GM19023 (cell line): ENCODE results near the gene ITGA1.
"Not testable (repeated sequence)": the region's sequence is repeated elsewhere in the genome, so short reads cannot be mapped to it uniquely, and the experiment has no call there.

ENCODE experiments used
- ATAC-seq: cut with Tn5 transposase; IDR thresholded peaks from one replicate; pipeline ENCODE4 v1.9.1; 2021; ENCODE audit warnings: mild to moderate bottlenecking, moderate library complexity; ENCODE audit not compliant: unreplicated experiment

Gene ITGA1

DNA sequence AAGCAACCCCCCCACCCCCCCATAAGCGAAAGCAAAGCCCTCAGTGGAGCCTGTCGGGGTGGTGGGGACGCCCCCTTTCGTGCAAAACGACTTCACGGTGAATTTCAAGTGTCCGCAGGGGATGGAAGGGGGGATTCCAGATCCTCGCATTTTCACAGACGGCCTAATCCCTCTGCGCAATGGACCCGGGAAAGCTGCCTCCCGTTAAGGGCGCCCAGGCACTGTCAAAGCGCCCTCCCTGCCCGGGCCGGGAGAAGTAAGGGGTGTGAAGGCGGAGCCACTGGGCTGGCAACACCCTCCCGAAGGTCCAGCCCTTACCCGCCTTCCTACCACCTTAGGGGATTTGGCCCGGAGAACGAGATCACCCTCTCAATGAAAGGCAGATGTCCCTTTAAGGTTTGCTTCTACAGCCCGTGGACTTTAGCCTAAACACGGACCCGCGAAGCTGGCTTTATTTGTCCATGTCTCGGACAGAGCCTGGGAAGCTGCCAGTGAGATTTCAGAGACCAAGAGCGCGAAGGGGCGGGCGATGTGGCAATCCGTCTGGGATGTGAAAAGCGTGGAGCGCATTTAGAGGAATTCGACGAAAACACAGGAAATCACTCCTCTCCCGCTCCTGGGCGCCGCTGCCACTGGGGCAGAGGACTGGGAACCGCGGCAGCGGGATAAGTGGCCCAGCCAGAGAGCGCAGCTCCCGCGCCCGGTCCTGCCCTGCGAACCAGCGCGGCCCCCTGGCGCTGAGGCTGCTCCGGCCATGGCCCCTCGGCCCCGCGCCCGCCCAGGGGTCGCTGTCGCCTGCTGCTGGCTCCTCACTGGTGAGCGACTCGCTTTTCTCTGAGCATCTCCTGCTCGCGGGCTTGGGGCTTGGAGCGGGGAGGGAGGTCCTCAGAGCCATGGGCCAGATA is at the start of gene ITGA1, which contains the start of gene PELO:
Gene ITGA1 (plus strand): TSS at position 317 of the 905 bp plus-strand sequence. CDS start 438 bp downstream, at position 755.
Gene PELO (plus strand): TSS at position 317 of the 905 bp plus-strand sequence. CDS start 12,479 bp downstream, outside the sequence.
- ATAC-seq, result peak; percentile 82

DNA sequence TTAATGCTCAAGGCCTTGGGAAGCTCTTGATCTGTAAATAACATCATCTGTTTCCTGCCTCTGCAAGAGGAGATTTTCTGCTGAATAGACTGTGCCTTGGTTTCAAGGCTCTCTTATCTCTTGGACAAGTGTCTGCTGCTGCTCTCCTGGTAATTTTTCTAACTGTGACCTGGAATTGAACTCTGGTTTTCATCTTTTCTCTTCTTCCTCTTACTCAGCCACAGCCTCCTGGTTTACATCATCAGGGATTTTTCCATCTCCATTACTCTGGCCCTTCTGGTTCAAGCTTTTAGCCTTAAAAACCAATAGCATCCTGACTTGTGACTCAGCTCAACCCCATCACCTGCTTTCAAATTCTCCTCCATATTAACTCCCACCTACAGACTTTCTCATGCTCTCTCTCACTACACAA is 49.6 kb upstream of the ITGA1 start:
- ATAC-seq, result peak; percentile 73

DNA sequence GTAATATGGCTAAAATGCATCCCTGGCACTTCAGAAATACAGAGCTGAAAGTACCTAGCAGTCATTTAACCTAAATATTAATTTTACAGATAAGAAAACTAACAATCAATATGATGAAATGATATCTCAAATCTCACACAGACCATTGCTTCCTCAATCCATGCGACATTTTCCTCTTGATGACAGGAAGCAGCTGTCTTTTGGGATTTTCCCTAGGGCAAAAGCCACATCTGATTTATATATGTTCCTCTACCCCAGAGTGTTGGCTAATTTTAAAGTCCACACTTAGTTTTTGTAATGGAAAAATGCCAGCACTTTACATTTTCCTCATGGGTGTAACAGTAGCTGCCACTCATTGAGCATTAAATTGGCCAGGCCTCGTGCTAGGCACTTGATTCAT is 47.7 kb upstream of the ITGA1 start:
- ATAC-seq, result no peak

DNA sequence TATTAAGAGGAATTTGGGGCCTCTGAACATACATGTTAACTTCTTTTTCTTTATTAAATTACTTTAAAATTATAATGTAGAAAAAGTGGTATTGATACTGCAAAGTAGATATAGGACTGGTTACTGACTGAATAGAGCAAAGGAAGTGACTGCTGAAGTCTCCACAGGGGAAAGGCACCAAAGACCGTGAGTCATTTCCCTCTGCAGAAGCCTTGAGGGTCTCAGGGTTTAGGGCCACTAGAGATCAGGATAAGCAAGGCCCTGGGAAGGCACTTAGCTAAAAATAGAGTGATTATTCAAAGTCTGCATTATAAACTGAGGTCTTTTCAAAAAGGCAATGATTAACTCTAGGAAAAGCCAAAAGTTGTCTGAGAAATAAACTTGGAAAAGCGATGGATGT is 44.7 kb upstream of the ITGA1 start:
- no peak for ATAC-seq

DNA sequence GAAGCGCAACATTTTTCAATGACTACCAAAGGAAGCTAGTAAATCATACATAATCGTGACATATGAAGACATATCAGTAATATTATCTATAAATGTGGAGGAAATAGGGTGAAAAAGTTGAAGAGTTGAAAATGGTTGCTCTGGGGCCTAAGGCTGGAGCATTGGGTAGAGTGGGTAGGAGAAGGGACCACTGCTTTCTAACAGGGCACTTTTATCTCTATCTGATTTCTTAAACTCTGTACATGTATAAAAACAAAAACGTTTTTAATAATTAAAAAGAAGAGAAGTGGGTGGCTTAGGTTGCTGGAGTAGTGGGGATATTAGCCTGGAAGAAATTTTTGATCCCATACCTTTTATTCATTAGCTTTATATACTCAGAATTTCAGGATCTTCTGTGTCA is 44.2 kb upstream of the ITGA1 start:
- no peak for ATAC-seq

DNA sequence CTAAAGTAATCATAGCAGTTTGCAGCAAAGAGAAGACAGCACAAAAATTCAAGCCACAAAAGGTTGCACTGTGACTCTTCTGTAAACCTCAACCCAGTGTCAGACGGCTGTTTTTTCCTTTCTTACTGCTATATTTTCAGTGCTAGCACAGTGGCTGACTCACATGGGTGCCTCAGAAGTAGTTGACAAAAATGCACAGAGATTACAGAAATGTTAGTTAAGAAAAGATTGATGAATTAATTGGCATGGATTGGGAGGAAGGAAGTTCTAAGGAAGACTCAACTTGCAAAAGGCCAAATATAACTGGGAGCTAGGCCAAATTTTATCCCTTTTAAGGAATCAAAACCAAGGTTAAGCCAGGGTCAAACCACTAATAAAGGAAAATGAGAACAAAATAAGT is 43.7 kb upstream of the ITGA1 start:
- peak; percentile 81 for ATAC-seq

DNA sequence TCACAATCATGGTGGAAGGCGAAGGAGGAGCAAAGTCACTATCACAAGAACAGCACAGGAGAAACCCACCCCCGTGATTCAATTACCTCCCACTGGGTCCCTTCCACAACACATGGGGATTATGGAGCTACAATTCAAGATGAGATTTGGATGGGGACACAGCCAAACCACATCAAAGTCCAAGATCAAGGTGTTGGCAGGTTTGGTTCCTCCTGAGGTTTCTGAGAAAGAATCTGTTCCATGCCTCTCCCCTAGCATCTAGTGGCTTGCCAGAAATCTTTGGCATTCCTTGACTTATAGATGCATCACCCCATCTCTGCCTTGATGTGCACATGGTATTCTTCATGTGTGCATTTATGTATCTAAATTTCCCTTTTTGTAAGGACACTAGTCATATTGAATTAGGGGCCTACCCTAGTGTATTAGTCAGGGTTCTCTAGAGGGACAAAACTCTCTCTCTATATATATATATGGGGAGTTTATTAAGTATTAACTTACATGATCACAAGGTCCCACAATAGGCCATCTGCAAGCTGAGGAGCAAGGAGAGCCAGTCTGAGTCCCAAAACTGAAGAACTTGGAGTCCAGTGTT is 42.8 kb upstream of the ITGA1 start:
- ATAC-seq, result not testable (repeated sequence)

DNA sequence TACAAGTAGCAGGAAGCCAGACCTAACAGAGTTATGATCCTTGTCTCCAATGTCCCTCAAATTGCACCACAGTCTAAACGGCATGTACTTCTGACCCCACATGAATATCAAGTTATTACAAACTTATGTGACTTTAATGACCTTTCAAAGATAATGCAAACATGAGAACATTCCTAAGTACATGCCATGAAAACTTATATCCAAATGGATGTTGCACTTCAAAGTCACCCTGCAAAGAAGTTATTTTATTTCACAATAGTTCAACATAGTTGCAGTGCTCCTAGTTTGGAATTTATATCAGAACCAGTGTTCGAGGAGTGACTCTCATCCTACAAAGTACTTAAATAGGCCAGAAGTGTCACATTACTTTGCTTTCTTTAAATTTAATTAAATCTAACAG is 41.2 kb upstream of the ITGA1 start:
- no peak for ATAC-seq

DNA sequence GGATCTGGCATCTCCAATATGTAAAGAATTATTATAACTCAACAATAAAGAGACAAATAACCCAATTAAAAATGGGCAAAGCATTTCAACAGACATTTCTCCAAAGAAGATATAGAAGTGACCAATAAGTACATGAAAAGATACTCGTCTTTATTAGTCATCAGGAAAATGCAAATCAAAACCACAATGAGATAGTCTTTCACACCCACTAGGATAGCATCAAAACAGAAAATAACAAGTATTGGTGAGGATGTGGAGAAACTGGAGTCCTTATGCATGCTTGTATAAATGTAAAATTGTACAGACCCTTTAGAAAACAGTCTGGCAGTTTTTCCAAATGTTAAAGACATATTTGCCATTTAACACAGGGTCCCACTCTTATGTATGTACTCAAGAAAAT is 39.1 kb upstream of the ITGA1 start:
- no peak for ATAC-seq

DNA sequence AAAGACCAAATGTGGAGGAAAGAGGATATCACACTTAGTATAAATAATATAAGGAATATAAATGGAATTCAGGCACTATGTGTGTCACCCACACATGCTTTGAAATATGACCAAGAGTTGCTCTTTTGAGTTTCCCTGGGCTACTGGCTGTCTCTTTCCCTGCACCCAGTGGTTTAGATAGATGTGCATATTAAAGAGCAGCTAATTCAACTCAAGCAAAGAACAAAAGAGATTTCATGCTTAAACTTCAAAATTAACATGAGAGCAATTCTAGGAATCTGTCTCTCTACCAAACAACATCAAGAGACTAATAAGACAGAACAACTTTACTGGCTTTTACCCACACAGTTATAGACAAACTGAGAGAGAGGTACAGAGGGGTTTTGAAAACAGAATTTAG is 38.0 kb upstream of the ITGA1 start:
- ATAC-seq, result no peak

DNA sequence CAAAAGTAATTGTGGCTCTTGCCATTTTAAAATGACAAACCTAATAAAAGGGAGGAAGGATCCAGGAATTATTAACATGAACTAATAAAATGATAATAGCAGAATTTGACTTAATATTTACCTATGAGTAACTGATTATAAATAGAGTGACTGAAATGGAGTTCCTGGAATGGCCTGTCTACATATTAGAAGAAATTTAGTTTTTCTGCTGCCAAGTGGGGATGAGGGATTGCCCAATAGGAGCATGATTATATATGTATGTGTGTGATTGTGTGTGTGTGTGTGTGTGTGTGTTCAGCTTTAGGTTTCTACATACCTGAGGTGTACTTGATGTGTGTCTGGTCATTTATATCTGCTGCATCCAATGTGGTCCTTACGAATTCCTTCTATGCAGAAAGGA is 36.6 kb upstream of the ITGA1 start:
- ATAC-seq, result no peak

DNA sequence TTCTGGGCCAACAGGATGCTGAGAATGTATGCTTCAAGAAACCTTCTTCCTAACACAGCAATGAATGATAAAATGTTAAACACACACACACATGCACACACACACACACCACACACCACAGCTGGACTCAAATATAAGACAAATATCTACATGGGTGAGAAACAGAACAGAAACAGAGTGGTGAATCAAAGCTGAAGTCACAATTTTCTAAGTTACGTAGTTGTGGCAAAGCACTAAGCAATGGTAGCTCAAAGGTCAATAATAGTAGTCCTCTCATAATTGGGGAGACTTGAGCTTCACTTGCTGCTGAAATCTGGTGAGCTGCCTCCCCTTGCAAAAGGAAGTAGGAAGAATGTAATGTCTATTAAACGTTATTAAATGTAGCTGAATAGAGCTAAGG is 33.7 kb upstream of the ITGA1 start:
- no peak for ATAC-seq

DNA sequence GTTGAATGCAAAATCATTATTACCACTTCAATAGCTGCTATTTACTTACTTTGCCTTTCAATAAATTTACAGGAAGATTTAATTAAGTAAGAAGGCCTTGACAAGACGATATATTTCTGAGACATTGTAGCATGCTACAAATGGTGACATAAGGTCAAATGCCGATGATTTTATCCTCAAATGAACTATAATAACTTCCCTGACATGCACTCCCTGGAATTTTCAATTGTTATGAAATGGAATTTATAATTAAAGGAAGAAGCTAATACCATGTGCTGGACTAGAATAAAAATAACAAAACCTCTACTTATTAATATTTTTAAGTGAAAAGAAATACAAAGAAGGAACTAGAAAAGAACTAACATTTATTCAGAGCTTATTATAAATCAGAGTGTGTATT is 30.2 kb upstream of the ITGA1 start:
- no peak for ATAC-seq

DNA sequence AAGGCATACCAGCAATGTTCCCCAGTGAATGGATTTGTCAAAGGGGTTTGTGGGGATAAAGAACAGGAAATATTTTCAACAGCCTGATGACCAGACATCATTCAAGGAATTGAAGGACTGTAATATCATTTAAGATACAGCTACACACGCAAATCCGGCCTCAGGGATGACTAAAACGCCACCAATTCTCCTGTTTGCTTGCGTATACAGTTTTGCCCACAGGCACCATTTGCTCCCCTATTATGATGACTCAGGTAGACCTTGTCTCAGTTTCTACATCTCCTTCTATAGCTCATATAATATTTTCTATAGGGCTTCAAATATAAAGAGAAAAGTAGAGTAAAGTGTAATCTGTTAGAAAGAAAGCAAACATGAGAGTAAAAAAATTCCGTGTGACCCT is 29.7 kb upstream of the ITGA1 start:
- no peak for ATAC-seq

DNA sequence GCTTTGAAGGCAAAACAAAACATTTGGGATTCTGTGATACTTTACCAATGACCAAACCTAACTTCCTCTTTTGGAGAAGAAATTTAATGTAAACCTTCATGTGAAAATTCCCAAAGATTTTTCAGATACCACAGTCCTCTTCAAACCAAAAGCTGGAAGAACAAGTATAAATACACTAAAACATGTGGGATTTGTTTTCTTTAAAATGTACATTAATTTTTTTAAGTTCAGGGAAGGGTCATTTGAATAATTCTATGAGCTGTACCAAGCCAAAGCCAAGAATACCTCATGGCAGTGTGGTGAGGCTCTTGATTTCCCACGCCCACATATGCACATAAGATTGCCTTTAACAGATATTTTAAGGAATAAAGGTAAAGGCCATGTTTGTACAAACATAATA is 28.4 kb upstream of the ITGA1 start:
- ATAC-seq, result no peak

DNA sequence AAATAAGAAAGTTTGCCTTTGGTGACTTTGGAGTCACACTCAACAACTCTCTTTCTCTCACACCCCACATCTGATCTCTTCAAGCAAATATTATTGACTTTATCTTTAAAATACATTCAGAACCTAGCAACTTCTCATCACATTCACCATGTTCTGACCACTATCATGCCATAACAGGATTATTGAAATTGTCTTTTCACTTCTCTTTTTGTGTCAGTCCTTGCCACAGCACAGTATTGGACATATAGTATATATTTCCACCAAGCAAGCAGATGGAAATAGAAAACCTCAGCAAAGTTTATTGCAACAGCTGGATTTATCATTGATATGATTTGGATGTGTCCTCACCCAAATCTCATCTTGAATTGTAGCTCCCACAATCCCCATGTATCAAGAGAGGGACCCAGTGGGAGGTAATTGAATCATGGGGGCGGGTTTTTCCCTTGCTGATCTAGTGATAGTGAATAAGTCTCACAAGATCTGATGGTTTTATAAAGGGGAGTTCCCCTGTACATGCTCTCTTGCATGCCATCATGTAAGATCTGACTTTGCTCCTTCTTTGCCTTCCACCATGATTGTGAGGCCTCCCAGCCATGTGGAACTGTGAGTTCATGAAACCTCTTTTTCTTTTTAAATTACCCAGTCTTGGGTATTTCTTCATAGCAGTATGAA is 26.9 kb upstream of the ITGA1 start:
- ATAC-seq, result peak; percentile 59

DNA sequence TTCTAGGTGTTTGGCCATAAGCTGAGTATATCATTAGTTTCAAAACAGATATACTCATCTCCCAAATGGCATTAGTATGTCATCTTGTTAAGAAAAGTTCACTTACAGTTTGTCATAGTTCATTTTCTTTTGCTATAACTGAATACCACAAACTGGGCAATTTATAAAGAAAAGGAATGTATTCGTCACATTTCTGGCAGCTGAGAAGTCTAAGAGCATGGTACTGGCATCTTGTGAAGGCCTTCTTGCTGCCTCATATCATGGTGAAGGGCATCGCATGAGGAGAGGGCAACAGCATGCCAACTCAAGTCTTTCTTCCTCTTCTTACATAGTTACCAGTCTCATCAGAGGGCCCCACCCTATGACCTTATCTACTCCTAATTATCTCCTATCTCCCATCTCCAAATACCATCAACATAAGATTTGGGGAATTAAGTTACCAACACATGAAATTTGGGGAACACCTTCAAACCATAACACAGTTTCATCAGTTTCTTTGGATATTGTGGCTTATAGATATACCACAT is 20.4 kb upstream of the ITGA1 start:
- ATAC-seq, result no peak

DNA sequence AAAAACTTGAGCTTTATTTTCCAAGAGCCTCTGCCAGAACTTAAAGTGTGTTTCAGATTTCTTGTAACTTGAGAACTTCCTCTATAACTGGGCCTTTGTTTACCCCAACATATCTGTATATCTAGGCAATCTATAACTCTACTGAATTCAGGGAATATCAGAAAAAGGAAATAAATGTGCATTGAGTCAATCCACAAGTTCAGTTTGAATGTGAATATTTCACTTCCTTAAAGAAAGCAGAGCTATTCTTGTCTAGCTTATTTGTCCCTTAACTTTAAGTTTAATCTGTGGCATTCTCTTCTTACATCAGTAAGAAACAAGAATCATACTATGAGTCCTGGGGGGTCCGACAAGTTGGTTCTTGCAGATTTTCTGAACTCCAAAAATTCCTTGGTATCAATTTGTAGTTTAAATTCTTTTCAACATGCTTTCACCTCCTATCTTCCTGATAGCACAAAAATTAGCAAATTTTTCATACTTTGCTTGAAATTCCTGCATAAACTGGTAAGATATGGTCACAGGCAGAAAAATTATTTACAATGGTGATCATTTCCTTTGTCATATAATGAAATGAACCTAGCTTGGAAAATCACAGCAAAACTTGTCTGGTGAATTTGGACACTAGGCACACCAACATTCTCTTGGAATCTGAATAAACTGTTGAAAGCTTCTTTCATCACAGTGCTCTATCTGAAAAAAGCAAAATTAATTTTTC is 19.8 kb upstream of the ITGA1 start:
- ATAC-seq, result no peak

DNA sequence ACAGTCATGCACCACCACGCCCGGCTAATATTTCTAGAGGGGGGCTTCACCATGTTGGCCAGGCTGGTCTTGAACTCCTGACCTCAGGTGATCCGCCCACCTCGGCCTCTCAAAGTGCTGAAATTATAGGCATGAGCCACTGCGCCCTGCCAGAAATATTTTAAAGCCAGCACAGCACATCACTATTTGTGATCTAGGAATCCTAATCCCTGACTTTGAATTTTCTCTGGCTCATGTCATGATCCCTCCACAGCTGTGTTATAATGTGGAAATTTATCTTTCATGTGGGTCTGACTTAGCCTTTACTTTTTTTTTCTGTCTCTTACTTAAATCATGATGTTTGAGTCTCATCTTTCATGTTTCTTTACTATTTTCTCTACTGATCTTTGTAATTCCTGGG is 18.7 kb upstream of the ITGA1 start:
- ATAC-seq, result no peak

DNA sequence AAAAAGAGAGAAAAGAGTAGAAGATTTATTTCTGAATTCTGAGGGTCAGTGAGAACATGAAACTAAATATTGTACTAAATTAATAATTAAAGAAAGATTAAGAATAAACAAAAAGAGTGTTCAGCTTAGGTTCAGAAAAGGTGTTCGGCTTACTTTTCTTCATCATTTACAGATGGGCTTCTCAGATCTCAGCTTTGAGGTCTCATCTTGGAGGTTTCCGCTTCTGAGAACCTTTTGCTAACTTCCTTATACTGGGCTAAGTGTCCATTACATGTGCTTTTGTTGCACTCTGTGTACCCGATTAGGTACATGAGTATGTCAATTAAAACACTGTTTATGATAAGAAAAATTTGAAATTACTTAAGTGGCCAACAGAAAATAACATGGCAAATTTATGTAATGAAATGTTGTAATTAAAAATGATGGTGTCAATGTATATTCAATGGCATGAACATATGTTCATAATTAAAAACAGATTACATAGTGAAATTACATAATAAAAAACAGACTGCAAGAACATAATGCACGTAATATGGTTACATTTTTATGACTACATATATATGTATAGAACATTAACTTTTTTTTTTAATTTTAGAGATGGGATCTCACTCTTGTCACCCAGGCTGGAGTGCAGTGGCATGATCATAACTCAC is 17.3 kb upstream of the ITGA1 start:
- no peak for ATAC-seq
